ENCODE results near the gene FASN. TPM values are rescaled to one million over a fixed set of nuclear protein-coding genes. Genes with fewer than 3 reads are reported as not detected.

The FASN gene
- total RNA-seq, 4 donors from 2014 or later: 72.8 to 302 (median 143) TPM

DNA sequence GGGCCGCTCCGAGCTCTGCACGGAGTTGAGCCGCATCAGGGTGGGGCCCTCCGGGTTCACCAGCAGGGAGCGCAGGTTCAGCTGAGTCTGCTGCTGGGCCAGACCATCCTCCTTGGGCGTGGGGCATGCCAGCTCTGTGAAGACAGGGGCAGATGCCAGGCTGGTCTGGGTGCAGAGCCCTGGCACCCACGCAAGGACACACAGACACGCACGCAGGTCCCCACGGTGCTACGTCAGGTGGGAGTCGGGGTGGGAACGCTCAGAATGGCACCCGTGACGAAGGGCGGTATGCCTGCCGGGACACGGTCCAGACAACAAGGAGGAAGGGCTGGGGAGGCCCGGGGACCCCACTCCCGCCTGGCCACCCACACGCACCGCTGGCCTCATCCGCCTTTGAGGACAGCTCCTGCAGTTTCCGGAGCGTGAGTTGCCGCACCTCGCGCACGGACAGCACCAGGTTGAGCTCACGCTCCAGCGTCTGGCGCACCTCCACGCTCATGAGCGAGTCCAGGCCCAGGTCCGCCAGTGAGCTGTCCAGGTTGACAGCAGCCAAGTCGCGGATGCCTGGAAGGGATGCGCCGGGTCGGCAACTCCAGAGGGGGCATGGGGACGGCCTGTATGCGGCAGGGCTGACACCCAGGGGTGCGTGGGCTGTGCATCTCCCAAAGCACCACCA lies 17.1 kb downstream of the FASN start:
- Histone ChIP-seq H3K27me3 (no peaks in the 10 kb centered on the region), H3K9me3 (no peaks in the 10 kb centered on the region), H3K4me1 (peaks cover 0 to 6% (median 0%) of the 10 kb centered on the region in 3 donors), H3K27ac (no peak overlapping the region), H3K4me3 (no peak overlapping the region), H3K36me3 (peaks cover 58 to 89% (median 64%) of the 10 kb centered on the region in 3 donors)
- intact Hi-C loops (cut with DNase I): no loop called here
- WGBS, 2 donors: 91 to 95% methylated on average over 4 to 10 of the region's 44 CpGs
- TF ChIP-seq POLR2A (IDR thresholded peaks at IDR 0.05): no peak
- TF ChIP-seq, protein P1, sequence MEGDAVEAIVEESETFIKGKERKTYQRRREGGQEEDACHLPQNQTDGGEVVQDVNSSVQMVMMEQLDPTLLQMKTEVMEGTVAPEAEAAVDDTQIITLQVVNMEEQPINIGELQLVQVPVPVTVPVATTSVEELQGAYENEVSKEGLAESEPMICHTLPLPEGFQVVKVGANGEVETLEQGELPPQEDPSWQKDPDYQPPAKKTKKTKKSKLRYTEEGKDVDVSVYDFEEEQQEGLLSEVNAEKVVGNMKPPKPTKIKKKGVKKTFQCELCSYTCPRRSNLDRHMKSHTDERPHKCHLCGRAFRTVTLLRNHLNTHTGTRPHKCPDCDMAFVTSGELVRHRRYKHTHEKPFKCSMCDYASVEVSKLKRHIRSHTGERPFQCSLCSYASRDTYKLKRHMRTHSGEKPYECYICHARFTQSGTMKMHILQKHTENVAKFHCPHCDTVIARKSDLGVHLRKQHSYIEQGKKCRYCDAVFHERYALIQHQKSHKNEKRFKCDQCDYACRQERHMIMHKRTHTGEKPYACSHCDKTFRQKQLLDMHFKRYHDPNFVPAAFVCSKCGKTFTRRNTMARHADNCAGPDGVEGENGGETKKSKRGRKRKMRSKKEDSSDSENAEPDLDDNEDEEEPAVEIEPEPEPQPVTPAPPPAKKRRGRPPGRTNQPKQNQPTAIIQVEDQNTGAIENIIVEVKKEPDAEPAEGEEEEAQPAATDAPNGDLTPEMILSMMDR (IDR thresholded peaks at IDR 0.05): no peak
- no peak for DNase-seq

DNA sequence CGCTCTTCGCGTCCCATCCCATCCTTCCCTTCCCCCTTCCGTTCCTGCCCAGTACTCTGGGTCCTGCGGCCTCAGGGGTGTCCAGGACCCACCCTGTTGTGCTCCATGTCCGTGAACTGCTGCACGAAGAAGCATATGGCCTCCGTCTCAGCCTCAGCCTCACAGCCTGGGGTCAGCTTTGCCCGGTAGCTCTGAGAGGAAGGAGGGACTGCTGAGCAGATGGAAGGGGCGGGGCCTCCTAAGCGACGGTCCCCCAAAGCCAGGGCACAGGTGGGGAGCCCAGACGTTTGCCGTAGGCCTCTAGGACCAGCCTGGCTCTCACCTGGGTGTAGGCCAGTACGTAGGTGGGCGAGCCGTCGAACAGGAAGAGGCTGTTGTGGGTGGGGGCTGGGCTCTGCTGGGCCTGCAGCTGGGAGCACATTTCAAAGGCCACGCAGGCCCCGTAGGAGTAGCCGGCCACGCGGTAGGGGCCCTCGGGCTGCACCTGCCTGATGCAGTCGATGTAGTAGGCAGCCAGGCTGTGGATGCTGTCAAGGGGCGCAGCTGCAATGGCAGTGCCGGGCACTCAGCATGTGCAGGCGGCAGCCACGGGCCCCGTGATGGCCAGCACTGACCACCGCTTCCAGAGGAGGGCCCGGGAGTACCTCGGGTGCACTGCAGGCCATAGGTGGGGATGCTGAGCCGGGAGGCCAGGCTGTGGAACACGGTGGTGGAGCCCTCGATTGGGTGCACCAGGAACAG lies 17.8 kb downstream of the FASN start:
- H3K27ac ChIP-seq: no peak overlapping the region
- H3K4me3 ChIP-seq: no peak overlapping the region
- intact Hi-C loops (cut with DNase I): no loop called here
- 89 to 92% methylated on average over 9 to 16 of the region's 36 CpGs for WGBS, 2 donors
- H3K27me3 ChIP-seq: no peaks in the 10 kb centered on the region
- H3K9me3 ChIP-seq: no peaks in the 10 kb centered on the region
- no peak for DNase-seq
- no peak for TF ChIP-seq POLR2A (IDR thresholded peaks at IDR 0.05)
- TF ChIP-seq, protein P1 (IDR thresholded peaks at IDR 0.05): no peak
- H3K36me3 ChIP-seq: peaks cover 51 to 82% (median 58%) of the 10 kb centered on the region in 3 donors
- H3K4me1 ChIP-seq: peaks cover 0 to 6% (median 0%) of the 10 kb centered on the region in 3 donors

DNA sequence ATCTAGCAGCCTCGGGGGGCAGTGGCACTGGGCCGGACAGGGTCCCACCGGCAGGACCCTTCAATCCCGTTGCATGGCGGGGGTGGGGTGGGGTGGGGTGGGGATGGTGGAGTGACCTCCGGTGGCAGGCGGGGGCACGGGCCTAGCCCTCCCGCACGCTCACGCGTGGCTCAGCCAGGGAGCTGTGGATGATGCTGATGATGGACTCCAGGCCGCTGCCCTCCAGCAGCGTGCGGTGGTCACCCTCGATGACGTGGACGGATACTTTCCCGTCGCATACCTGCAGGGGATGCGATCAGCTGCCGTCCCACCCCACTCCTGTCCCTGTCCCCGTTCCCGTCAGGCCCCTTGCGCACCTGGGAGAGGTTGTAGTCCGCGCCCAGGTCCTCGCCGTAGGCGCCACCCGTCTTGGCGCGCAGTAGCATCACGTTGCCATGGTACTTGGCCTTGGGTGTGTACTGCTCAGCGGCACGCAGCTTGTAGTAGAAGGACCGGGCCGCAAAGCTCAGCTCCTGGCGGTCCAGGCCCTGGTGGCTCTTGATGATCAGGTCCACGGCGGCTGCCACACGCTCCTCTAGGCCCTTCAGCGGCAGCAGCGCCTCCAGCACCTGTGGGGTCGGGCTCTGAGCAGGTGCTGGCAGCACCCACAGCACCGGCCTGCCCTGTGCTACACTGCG lies 18.9 kb downstream of the FASN start:
- WGBS, 2 donors: 75 to 97% methylated on average over 5 to 6 of the region's 47 CpGs
- no peaks in the 10 kb centered on the region for H3K27me3 ChIP-seq
- intact Hi-C loops (cut with DNase I): no loop called here
- no peaks in the 10 kb centered on the region for H3K9me3 ChIP-seq
- TF ChIP-seq, protein P1 (IDR thresholded peaks at IDR 0.05): no peak
- no peak for TF ChIP-seq POLR2A (IDR thresholded peaks at IDR 0.05)
- H3K27ac ChIP-seq: no peak overlapping the region
- peaks cover 40 to 71% (median 48%) of the 10 kb centered on the region in 3 donors for H3K36me3 ChIP-seq
- H3K4me1 ChIP-seq: peaks cover 0 to 6% (median 0%) of the 10 kb centered on the region in 3 donors
- H3K4me3 ChIP-seq: no peak overlapping the region
- DNase-seq: no peak

DNA sequence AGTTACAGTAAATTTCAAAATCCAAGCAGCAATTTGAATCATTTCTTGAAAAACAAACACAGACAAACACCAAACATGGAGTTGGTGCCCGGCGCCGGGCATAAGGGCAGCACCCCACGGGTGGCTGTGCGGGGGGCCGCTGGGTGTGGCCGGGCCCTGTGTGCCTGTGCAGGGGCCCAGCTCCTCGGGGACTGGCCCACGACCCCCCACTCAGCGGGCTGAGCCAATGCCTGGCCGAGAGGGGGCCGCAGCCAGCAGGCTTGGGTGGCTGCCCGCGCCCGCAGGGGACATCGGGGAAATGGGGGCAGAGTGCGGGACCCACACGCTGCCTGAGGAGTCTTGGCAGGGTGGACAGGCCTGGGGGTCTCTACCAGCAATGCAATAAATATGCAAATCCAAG lies 19.6 kb downstream of the FASN start:
- Histone ChIP-seq H3K36me3 (peaks cover 33 to 64% (median 41%) of the 10 kb centered on the region in 3 donors), H3K27me3 (no peaks in the 10 kb centered on the region), H3K27ac (no peak overlapping the region), H3K9me3 (no peaks in the 10 kb centered on the region), H3K4me3 (no peak overlapping the region), H3K4me1 (peaks cover 0 to 11% (median 0%) of the 10 kb centered on the region in 3 donors)
- no peak for DNase-seq
- 91 to 93% methylated on average over 10 to 11 of the region's 18 CpGs for WGBS, 2 donors
- TF ChIP-seq, protein P1 (IDR thresholded peaks at IDR 0.05): no peak
- TF ChIP-seq POLR2A (IDR thresholded peaks at IDR 0.05): no peak
- intact Hi-C loops (cut with DNase I): no loop called here
